ENCODE measurements around the gene IGSF23. TPM values are rescaled to one million over a fixed set of nuclear protein-coding genes. Genes with fewer than 3 reads are reported as not detected.
A peak's percentile ranks its signal among the peaks of the same experiment; 100 is the strongest.
"Not testable (repeated sequence)": the region's sequence is repeated elsewhere in the genome, so short reads cannot be mapped to it uniquely, and the experiment has no call there.

Gene IGSF23
- total and polyA plus RNA-seq, 11 donors: 0.21 to 3.5 (median 0.83) TPM; not detected in 8

- intact Hi-C loops (cut with DNase I): no loop called here
- WGBS, 4 donors: 19 to 34% (median 25%) methylated on average over 2 of the region's 2 CpGs
- Histone ChIP-seq H3K4me1 (peaks cover 0 to 22% (median 9%) of the 10 kb centered on the region in 12 donors), H3K36me3 (no peaks in the 10 kb centered on the region), H3K4me3 (no peak overlapping the region), H3K9me3 (peaks cover 0 to 4% (median 0%) of the 10 kb centered on the region in 12 donors), H3K27me3 (peaks cover 0 to 5% (median 0%) of the 10 kb centered on the region in 9 donors), H3K27ac (peak overlapping the region in 11 of 12 donors; percentile 27 to 83 (median 52))
- DNase-seq (peak in 3 of 5 donors; percentile 18 to 66 (median 62)), ATAC-seq (peak; percentile 82 to 92 (median 84))
- TF ChIP-seq POLR2A (IDR thresholded peaks at IDR 0.05) (no peak), CTCF (IDR thresholded peaks at IDR 0.05) (no peak)
Observed at GRCh38 chr19:44592451-44592890, 20.9 kb upstream of the IGSF23 start.

- TF ChIP-seq CTCF (IDR thresholded peaks at IDR 0.05): no peak
- peaks cover 0 to 2% (median 0%) of the 10 kb centered on the region in 12 donors for H3K9me3 ChIP-seq
- H3K4me3 ChIP-seq: no peak overlapping the region
- intact Hi-C loops (cut with DNase I): no loop called here
- H3K27me3 ChIP-seq: peaks cover 0 to 5% (median 0%) of the 10 kb centered on the region in 9 donors
- WGBS, 4 donors: 71 to 81% (median 78%) methylated on average over 1 of the region's 1 CpG
- no peaks in the 10 kb centered on the region for H3K36me3 ChIP-seq
- peaks cover 0 to 14% (median 5%) of the 10 kb centered on the region in 12 donors for H3K4me1 ChIP-seq
- DNase-seq (no peak), ATAC-seq (no peak)
- peak overlapping the region in 7 of 12 donors; percentile 27 to 83 (median 53) for H3K27ac ChIP-seq
Observed at GRCh38 chr19:44593294-44593693, 20.1 kb upstream of the IGSF23 start.

GRCh38 chr19:44593866-44594266, 19.5 kb upstream of the IGSF23 start:
- intact Hi-C loops (cut with DNase I); DNase-seq; ATAC-seq; H3K9me3 ChIP-seq; H3K36me3 ChIP-seq; H3K27me3 ChIP-seq; H3K4me3 ChIP-seq; H3K27ac ChIP-seq: not testable (repeated sequence)
- 32 to 58% (median 35%) methylated on average over 1 of the region's 1 CpG for WGBS, 4 donors
- H3K4me1 ChIP-seq: peaks cover 0 to 12% (median 5%) of the 10 kb centered on the region in 12 donors

GRCh38 chr19:44596428-44597130, 16.8 kb upstream of the IGSF23 start:
- H3K27ac ChIP-seq: no peak overlapping the region
- no peaks in the 10 kb centered on the region for H3K36me3 ChIP-seq
- H3K4me3 ChIP-seq: no peak overlapping the region
- DNase-seq (no peak), ATAC-seq (no peak)
- intact Hi-C loops (cut with DNase I): no loop called here
- WGBS, 4 donors: 78 to 82% (median 81%) methylated on average over 10 of the region's 10 CpGs
- peaks cover 0 to 5% (median 0%) of the 10 kb centered on the region in 12 donors for H3K9me3 ChIP-seq
- TF ChIP-seq CTCF (IDR thresholded peaks at IDR 0.05): no peak
- TF ChIP-seq POLR2A (IDR thresholded peaks at IDR 0.05): no peak
- H3K4me1 ChIP-seq: peaks cover 0 to 12% (median 5%) of the 10 kb centered on the region in 12 donors
- peaks cover 0 to 5% (median 0%) of the 10 kb centered on the region in 9 donors for H3K27me3 ChIP-seq
